EL (cell line): ENCODE results near the gene TNFAIP3.

Experiments
- DNase-seq: peaks from one replicate; pipeline ENCODE4 v3.0.0-alpha.2; 2016

TNFAIP3 gene

DNA sequence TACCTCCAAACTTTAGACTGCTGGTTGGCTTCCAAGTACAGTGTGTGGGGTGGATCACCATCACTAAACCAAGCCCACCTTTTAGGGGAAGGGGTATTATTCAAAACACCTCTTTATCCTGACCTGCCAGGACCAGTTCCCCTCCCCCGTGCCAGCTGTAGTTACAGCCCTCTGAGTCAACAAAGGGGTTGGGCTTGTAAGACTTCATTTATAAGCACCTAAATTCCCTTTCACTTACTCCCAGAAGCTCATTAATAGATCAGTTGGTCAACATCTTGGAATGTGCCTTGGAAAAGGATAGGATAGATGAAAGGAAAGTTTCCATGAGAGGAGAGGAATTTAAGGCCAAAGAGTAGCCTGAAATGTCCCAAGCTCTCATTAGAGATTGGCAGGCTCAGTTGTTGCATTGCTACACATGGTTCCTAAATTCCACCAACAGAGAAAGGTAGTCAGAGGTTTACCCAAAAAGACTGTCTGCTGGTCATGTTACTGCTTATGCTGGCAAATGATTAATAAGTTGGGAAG, 59.2 kb downstream of the TNFAIP3 start:
- peak; percentile 94 for DNase-seq

- no peak for DNase-seq
Observed at GRCh38 chr6:137926985-137927384, 59.9 kb downstream of the TNFAIP3 start.

DNA sequence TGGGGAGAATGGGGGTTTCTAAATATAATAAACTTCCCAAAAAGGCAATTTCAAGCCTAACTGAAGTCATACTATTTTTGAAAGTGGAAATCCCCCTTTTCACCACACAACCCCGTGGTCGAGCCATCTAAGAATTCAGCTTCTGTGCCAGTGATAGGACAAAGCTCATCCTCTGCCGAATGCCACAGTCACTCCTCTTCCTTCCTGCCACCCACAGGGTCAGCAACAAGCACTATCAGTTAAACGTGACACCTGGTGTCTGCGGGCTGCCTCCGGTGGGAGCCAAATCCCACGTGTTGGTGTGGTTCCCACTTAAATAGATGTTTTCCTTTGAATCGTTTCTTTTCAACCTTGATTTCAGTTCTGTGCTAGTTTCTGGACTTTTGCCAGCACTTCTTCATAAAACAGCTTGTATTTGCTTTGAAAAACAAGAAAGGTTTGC, 60.7 kb downstream of the TNFAIP3 start:
- DNase-seq = peak; percentile 42

- DNase-seq = no peak
Observed at GRCh38 chr6:137928286-137928685, 61.2 kb downstream of the TNFAIP3 start.

GRCh38 chr6:137931849-137932465, 64.9 kb downstream of the TNFAIP3 start:
- DNase-seq = peak; percentile 6
